HCT116 (cell line): ENCODE data around the gene TMEM219.

Source experiments
- CEBPB ChIP-seq: IDR thresholded peaks from 2 replicates; pipeline ENCODE4 v1.6.1; 2012; ENCODE audit warnings: low read depth
- CTCF ChIP-seq, 3 experiments: fragments of 200-600 bp in 1 of 3; sonication (generic) in 1 of 3; IDR thresholded peaks in 2 of 3; conservative IDR thresholded peaks in 1 of 3; 2 replicates each; pipeline ENCODE4 v1.5.1; 2012 to 2017; ENCODE audit warnings: low read depth in 2 of 3, low read length in 2 of 3, antibody characterized with exemption in 1 of 3, borderline replicate concordance in 1 of 3, control low read depth in 1 of 3, mild to moderate bottlenecking in 1 of 3, mixed read lengths in 1 of 3, mixed run types in 1 of 3, moderate library complexity in 1 of 3; ENCODE audit not compliant: insufficient read depth in 1 of 3
- EZH2 ChIP-seq: fragments of 200-600 bp; sonication (generic); IDR thresholded peaks from 2 replicates; pipeline ENCODE4 v1.6.1; 2017; ENCODE audit warnings: antibody characterized with exemption, mixed run types
- EZH2phosphoT487 ChIP-seq: fragments of 200-600 bp; IDR thresholded peaks from 2 replicates; pipeline ENCODE4 v1.6.1; 2018; ENCODE audit warnings: antibody characterized with exemption, borderline replicate concordance
- POLR2A ChIP-seq: IDR thresholded peaks from 2 replicates; pipeline ENCODE4 v1.7.0; 2011; ENCODE audit warnings: borderline replicate concordance; ENCODE audit not compliant: insufficient read depth, insufficient read length; ENCODE audit errors: extremely low read depth
- POLR2AphosphoS5 ChIP-seq: IDR thresholded peaks from 2 replicates; pipeline ENCODE4 v1.6.1; 2011; ENCODE audit warnings: mild to moderate bottlenecking, low read depth, low read length, moderate library complexity
- REST ChIP-seq: IDR thresholded peaks from 2 replicates; pipeline ENCODE4 v1.6.1; 2012; ENCODE audit warnings: low read depth
- SRF ChIP-seq: IDR thresholded peaks from 2 replicates; pipeline ENCODE4 v1.6.1; 2012; ENCODE audit warnings: low read depth
- TCF7L2 ChIP-seq: IDR thresholded peaks from 2 replicates; pipeline ENCODE4 v1.7.0; 2011; ENCODE audit warnings: borderline replicate concordance, inconsistent platforms; ENCODE audit not compliant: insufficient read depth, insufficient read length; ENCODE audit errors: extremely low read depth
- ZNF274 ChIP-seq: fragments of 200-500 bp; sonication (Bioruptor generic); IDR thresholded peaks from 2 replicates; pipeline ENCODE4 v1.6.1; 2014; ENCODE audit warnings: mild to moderate bottlenecking, low read depth, low read length, inconsistent platforms

- TF ChIP-seq POLR2A (no peak), ZNF274 (no peak), EZH2phosphoT487 (no peak), SRF (no peak), POLR2AphosphoS5 (no peak), CTCF (IDR thresholded peaks at IDR 0.05 in 2 of 3, conservative IDR thresholded peaks at IDR 0.05 in 1 of 3; ENCODE audit: borderline replicate concordance in 1 of 3, insufficient read depth in 1 of 3, low read depth in 2 of 3, low read length in 2 of 3) (no peak), REST (no peak), TCF7L2 (no peak), CEBPB (no peak), EZH2 (no peak)
Observed at GRCh38 chr16:29990034-29990433, 28.2 kb downstream of the TMEM219 start.
